GM21619 (cell line): Measurements from ENCODE around the gene CTPS2.

ENCODE experiments used
- ATAC-seq: cut with Tn5 transposase; IDR thresholded peaks from one replicate; pipeline ENCODE4 v1.9.1; 2021; ENCODE audit not compliant: unreplicated experiment

Gene CTPS2

GRCh38 chrX:16714504-16714903 lies 2.0 kb upstream of the CTPS2 start:
- ATAC-seq: no peak

- ATAC-seq: peak; percentile 38
These were observed 449 bp downstream of the CTPS2 start for GRCh38 chrX:16711893-16712547.

GRCh38 chrX:16711219-16711811 lies 1.2 kb downstream of the CTPS2 start:
- ATAC-seq: no peak

GRCh38 chrX:16708016-16708415 lies 4.5 kb downstream of the CTPS2 start:
- ATAC-seq: no peak

- ATAC-seq: no peak
These were observed 7.1 kb downstream of the CTPS2 start for GRCh38 chrX:16705370-16705769.

- ATAC-seq: no peak
These were observed 9.5 kb downstream of the CTPS2 start for GRCh38 chrX:16702700-16703599.

- ATAC-seq: no peak
These were observed 11.7 kb downstream of the CTPS2 start for GRCh38 chrX:16700734-16701133.

GRCh38 chrX:16699389-16699788 lies 13.1 kb downstream of the CTPS2 start:
- ATAC-seq: no peak

GRCh38 chrX:16696956-16697355 lies 15.5 kb downstream of the CTPS2 start:
- ATAC-seq: no peak

GRCh38 chrX:16695079-16695676 lies 17.3 kb downstream of the CTPS2 start:
- peak; percentile 72 for ATAC-seq

- ATAC-seq: no peak
These were observed 25.0 kb downstream of the CTPS2 start for GRCh38 chrX:16687514-16687913.

- ATAC-seq: no peak
These were observed 29.3 kb downstream of the CTPS2 start for GRCh38 chrX:16683007-16683664.

GRCh38 chrX:16678689-16679088 lies 33.8 kb downstream of the CTPS2 start:
- no peak for ATAC-seq

- no peak for ATAC-seq
These were observed 41.5 kb downstream of the CTPS2 start for GRCh38 chrX:16671005-16671404.

GRCh38 chrX:16666541-16666940 lies 45.9 kb downstream of the CTPS2 start:
- ATAC-seq: no peak

GRCh38 chrX:16665089-16665488 lies 47.4 kb downstream of the CTPS2 start:
- ATAC-seq: no peak

- no peak for ATAC-seq
These were observed 47.8 kb downstream of the CTPS2 start for GRCh38 chrX:16664626-16665025.

GRCh38 chrX:16664074-16664473 lies 48.4 kb downstream of the CTPS2 start:
- ATAC-seq: no peak

GRCh38 chrX:16662402-16662801 lies 50.1 kb downstream of the CTPS2 start:
- ATAC-seq: no peak

- ATAC-seq: no peak
These were observed 51.0 kb downstream of the CTPS2 start for GRCh38 chrX:16661495-16661894.

GRCh38 chrX:16659321-16659720 lies 53.1 kb downstream of the CTPS2 start:
- ATAC-seq: no peak
